GM23248 (cell line): ENCODE data around the gene FANCE. TPM values are rescaled to one million over a fixed set of nuclear protein-coding genes. Genes with fewer than 3 reads are reported as not detected.

Source experiments
- DNase-seq: peaks from one replicate; pipeline ENCODE4 v3.0.0-alpha.2; 2015
- H2AFZ ChIP-seq: fragments of 200-600 bp; sonication (generic); 2 replicates; pipeline ENCODE4 v1.6.1; 2016; ENCODE audit warnings: antibody characterized with exemption
- H3F3A ChIP-seq: fragments of 200-600 bp; sonication (generic); 2 replicates; pipeline ENCODE4 v1.6.1; 2016; ENCODE audit warnings: mild to moderate bottlenecking, antibody characterized with exemption, mixed run types; ENCODE audit not compliant: insufficient read depth
- H3K27ac ChIP-seq: fragments of 200-600 bp; sonication (generic); 2 replicates; pipeline ENCODE4 v1.5.1; 2016; ENCODE audit warnings: mild to moderate bottlenecking
- H3K27me3 ChIP-seq: fragments of 200-600 bp; sonication (generic); replicated peaks from 2 replicates; pipeline ENCODE4 v1.6.1; 2016; ENCODE audit warnings: mild to moderate bottlenecking; ENCODE audit not compliant: insufficient read depth
- H3K36me3 ChIP-seq: fragments of 200-600 bp; sonication (generic); 2 replicates; pipeline ENCODE4 v1.6.1; 2016; ENCODE audit warnings: low read depth, mild to moderate bottlenecking
- H3K4me1 ChIP-seq: fragments of 200-600 bp; sonication (generic); 2 replicates; pipeline ENCODE4 v1.6.1; 2016; ENCODE audit warnings: mild to moderate bottlenecking; ENCODE audit not compliant: insufficient read depth
- H3K4me2 ChIP-seq: fragments of 200-600 bp; sonication (generic); one replicate; pipeline ENCODE4 v1.6.1; 2016; ENCODE audit warnings: mild to moderate bottlenecking; ENCODE audit not compliant: unreplicated experiment
- H3K4me3 ChIP-seq: fragments of 200-600 bp; sonication (generic); 2 replicates; pipeline ENCODE4 v1.5.1; 2016; ENCODE audit warnings: mild to moderate bottlenecking
- H3K79me2 ChIP-seq: fragments of 200-600 bp; sonication (generic); 2 replicates; pipeline ENCODE4 v1.6.1; 2016; ENCODE audit warnings: mild to moderate bottlenecking; ENCODE audit not compliant: insufficient read depth
- H3K9ac ChIP-seq: fragments of 200-600 bp; sonication (generic); 2 replicates; pipeline ENCODE4 v1.6.1; 2016; ENCODE audit warnings: mild to moderate bottlenecking
- H3K9me2 ChIP-seq: fragments of 200-600 bp; sonication (generic); 2 replicates; pipeline ENCODE4 v1.6.1; 2016; ENCODE audit warnings: mixed run types, mild to moderate bottlenecking, moderate library complexity; ENCODE audit not compliant: insufficient read depth
- H3K9me3 ChIP-seq: fragments of 200-600 bp; sonication (generic); one replicate; pipeline ENCODE4 v1.6.1; 2017; ENCODE audit warnings: low read depth
- H4K20me1 ChIP-seq: fragments of 200-600 bp; sonication (generic); 2 replicates; pipeline ENCODE4 v1.6.0; 2016; ENCODE audit not compliant: insufficient read depth
- EZH2 ChIP-seq: fragments of 200-600 bp; sonication (generic); IDR thresholded peaks from 2 replicates; pipeline ENCODE4 v1.6.1; 2018; ENCODE audit warnings: antibody characterized with exemption, mild to moderate bottlenecking; ENCODE audit not compliant: insufficient read depth, poor library complexity, severe bottlenecking
- EZH2phosphoT487 ChIP-seq: fragments of 200-600 bp; sonication (generic); IDR thresholded peaks from 2 replicates; pipeline ENCODE4 v1.6.1; 2018; ENCODE audit warnings: antibody characterized with exemption, moderate library complexity, mild to moderate bottlenecking, low read depth; ENCODE audit not compliant: insufficient read depth
- WGBS, 2 experiments: methylation state at CpG; one replicate each; pipeline ENCODE4 v1.1.6; 2015 to 2017; ENCODE audit warnings: low lambda C conversion rate in 2 of 2, low coverage in 1 of 2; ENCODE audit errors: missing lambda C conversion rate in 2 of 2; 5-methylcytosine and 5-hydroxymethylcytosine counted together
- in situ Hi-C: fragments of 300-500 bp; cut with MboI; formaldehyde crosslinking; loops from 2 replicates; pipeline ENCODE4 v1.15.0; 2020
- polyA plus RNA-seq: library from polyadenylated mRNA; unstranded; fragments of >200 nt; fragmentation: Nextera tagmentation; extraction: Ambion mirVana; gene quantifications from 2 replicates; pipeline ENCODE4 v1.2.1, GENCODE V29; 2016
- total RNA-seq: library from RNA; depleted of rRNA; stranded (reverse); fragments of >200 nt; shearing (Covaris generic); gene quantifications from 2 replicates; pipeline ENCODE4 v1.2.3, GENCODE V29; 2014

The FANCE gene
- total and polyA plus RNA-seq, 2 experiments from 2014 or later: 4.3 to 9.7 TPM

GRCh38 chr6:35473850-35474130 is 21.7 kb downstream of the FANCE start:
- in situ Hi-C loops: no loop called here
- peaks cover 37% of the 10 kb centered on the region for H3K36me3 ChIP-seq
- H3K4me3 ChIP-seq: no peak overlapping the region
- DNase-seq: no peak
- H3F3A ChIP-seq: peaks cover 64% of the 10 kb centered on the region
- peaks cover 34% of the 10 kb centered on the region for H3K79me2 ChIP-seq
- no peak overlapping the region for H3K27ac ChIP-seq
- H2AFZ ChIP-seq: no peak overlapping the region
- no peaks in the 10 kb centered on the region for H3K9me3 ChIP-seq
- no peak overlapping the region for H3K9ac ChIP-seq
- H3K9me2 ChIP-seq: no peaks in the 10 kb centered on the region
- no peaks in the 10 kb centered on the region for H3K27me3 ChIP-seq
- peaks cover 19% of the 10 kb centered on the region for H4K20me1 ChIP-seq
- TF ChIP-seq EZH2phosphoT487: no peak
- peaks cover 21% of the 10 kb centered on the region for H3K4me1 ChIP-seq
- no peak overlapping the region for H3K4me2 ChIP-seq

DNA sequence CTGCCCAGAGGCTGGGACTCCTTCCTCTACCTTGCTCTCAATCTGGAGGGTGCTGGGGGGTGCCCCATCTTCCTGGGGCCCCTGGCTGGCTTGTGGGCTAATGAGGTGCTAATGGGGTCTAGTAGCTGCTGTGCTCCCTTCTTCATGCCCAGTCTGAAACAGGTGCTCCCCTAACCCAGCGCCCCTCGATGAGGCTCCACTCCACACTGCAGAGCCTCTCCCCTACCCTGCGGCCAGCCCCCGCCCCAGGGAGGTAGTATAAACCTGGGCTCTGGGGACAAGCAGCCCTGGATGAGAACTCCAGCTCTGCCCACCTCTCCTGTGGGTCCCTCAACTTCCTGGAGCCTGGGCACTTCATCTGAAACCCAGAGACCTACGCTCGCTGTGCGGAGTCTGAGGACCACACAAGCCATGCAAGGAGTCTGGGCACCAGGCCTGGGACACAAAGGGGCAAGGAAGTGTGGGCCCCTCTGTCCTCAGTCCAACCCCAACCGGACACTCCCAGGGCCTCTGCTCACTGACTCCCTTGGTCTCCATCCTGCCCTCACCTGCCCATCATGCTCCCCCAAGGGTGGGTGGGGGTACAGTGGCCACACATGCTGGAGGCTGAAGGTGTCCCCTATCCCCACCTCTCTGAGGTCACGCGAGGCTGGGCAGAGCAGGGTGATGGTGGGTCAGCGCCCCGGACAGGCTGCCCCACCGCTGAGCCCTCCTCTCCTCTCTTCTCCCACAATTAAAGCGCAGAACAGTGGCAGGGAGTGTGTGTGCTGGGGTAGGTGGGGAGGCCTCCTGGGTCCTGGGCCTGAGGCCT is 22.2 kb downstream of the FANCE start:
- Histone ChIP-seq H3F3A (peaks cover 62% of the 10 kb centered on the region), H4K20me1 (peaks cover 19% of the 10 kb centered on the region), H3K9ac (no peak overlapping the region), H3K27ac (no peak overlapping the region), H3K9me2 (no peaks in the 10 kb centered on the region), H3K9me3 (no peaks in the 10 kb centered on the region), H3K4me2 (no peak overlapping the region), H3K27me3 (no peaks in the 10 kb centered on the region), H2AFZ (no peak overlapping the region), H3K79me2 (peaks cover 28% of the 10 kb centered on the region), H3K4me3 (no peak overlapping the region), H3K4me1 (peaks cover 21% of the 10 kb centered on the region), H3K36me3 (peaks cover 33% of the 10 kb centered on the region)
- DNase-seq: no peak
- WGBS, 2 experiments: 81 to 85% methylated on average over 14 of the region's 14 CpGs
- no peak for TF ChIP-seq EZH2phosphoT487
- TF ChIP-seq EZH2: no peak
- in situ Hi-C loops: no loop called here

GRCh38 chr6:35474942-35475570 is 22.9 kb downstream of the FANCE start:
- Histone ChIP-seq H3K27ac (no peak overlapping the region), H3K27me3 (no peaks in the 10 kb centered on the region), H3K4me2 (no peak overlapping the region), H3K9me3 (no peaks in the 10 kb centered on the region), H4K20me1 (peaks cover 12% of the 10 kb centered on the region), H3K9ac (no peak overlapping the region), H3K36me3 (peaks cover 27% of the 10 kb centered on the region), H3K79me2 (peaks cover 21% of the 10 kb centered on the region), H2AFZ (no peak overlapping the region), H3K4me1 (peaks cover 17% of the 10 kb centered on the region), H3K9me2 (no peaks in the 10 kb centered on the region), H3K4me3 (no peak overlapping the region), H3F3A (peaks cover 55% of the 10 kb centered on the region)
- DNase-seq: no peak
- in situ Hi-C loops: no loop called here
- TF ChIP-seq EZH2 (no peak), EZH2phosphoT487 (no peak)
- WGBS, 2 experiments: 89 to 90% methylated on average over 20 of the region's 20 CpGs

- no peak for DNase-seq
- peaks cover 12% of the 10 kb centered on the region for H3K4me1 ChIP-seq
- TF ChIP-seq EZH2phosphoT487 (no peak), EZH2 (no peak)
- H3K79me2 ChIP-seq: peaks cover 16% of the 10 kb centered on the region
- WGBS, 2 experiments: 87 to 94% methylated on average over 4 of the region's 4 CpGs
- peaks cover 22% of the 10 kb centered on the region for H3K36me3 ChIP-seq
- H3K9me2 ChIP-seq: no peaks in the 10 kb centered on the region
- H4K20me1 ChIP-seq: peaks cover 7% of the 10 kb centered on the region; the same call in 1 of the 2 replicates
- H3K4me3 ChIP-seq: no peak overlapping the region
- H3K9me3 ChIP-seq: no peaks in the 10 kb centered on the region
- no peak overlapping the region for H2AFZ ChIP-seq
- peaks cover 49% of the 10 kb centered on the region for H3F3A ChIP-seq
- H3K4me2 ChIP-seq: no peak overlapping the region
- H3K9ac ChIP-seq: no peak overlapping the region
- in situ Hi-C loops: no loop called here
- H3K27ac ChIP-seq: no peak overlapping the region
- no peaks in the 10 kb centered on the region for H3K27me3 ChIP-seq
Observed at GRCh38 chr6:35475573-35475972, 23.4 kb downstream of the FANCE start.
